ENCODE measurements around the gene WHRN. TPM values are rescaled to one million over a fixed set of nuclear protein-coding genes. Genes with fewer than 3 reads are reported as not detected.

Gene WHRN
- polyA plus RNA-seq, 4 donors: 2.7 to 12.9 (median 7.9) TPM

DNA sequence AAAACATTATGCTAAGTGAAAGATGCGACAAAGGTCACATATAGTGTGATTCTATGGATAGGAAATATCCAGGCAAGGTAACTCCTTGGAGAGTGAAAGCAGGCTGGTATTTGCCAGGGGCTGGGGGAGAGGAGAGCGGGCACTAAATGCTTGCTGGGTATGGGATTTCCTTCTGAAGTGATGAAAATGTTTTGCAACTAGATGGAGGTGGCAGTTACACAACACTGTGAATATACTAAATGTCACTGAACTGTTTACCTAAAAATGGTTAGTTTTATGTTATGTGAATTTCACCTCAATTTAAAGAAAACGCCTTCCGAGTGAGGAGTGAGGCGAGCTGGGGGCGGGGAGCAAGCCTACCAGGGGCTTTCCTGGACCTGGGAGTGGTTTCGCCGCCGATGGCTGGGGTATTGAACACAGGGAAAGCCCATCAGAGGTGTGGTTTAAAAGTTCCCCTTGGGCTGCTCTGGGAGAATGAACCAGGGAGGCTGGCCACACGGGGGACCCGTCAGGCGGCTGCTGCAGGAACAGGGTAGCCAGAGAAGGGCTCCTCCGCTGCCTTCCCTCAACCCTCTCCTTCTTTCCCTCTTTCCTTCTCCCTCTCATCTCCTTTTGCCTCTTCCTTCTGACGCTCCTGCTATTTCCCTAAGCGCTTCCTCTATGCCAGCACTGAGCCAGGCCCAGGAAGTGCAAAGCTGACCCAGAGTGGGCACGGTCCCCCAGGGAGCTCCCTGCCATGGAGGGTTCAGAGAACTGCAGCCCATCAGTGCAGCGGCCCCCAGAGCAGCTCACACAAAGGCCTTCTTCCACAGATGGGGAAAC is 122.4 kb downstream of the WHRN start:
- peak overlapping the region in 1 of 3 donors; percentile 24 for H3K4me3 ChIP-seq (ENCODE audit: low read depth in 1 of 3, low read length in 3 of 3)
- DNase-seq: no peak
- H3K4me1 ChIP-seq (ENCODE audit: control insufficient read depth in 3 of 3, insufficient read depth in 2 of 3, low read depth in 1 of 3, low read length in 2 of 3): peaks cover 0 to 29% (median 9%) of the 10 kb centered on the region in 3 donors
- peaks cover 0 to 42% (median 2%) of the 10 kb centered on the region in 3 donors for H3K36me3 ChIP-seq (ENCODE audit: control insufficient read depth in 3 of 3, insufficient read depth in 2 of 3, low read depth in 1 of 3, low read length in 3 of 3)
- H3K27ac ChIP-seq (ENCODE audit: low read depth in 1 of 3, low read length in 2 of 3): peak overlapping the region; percentile 4 to 77 (median 23)
- no peaks in the 10 kb centered on the region for H3K27me3 ChIP-seq (ENCODE audit: control insufficient read depth in 3 of 3, insufficient read depth in 3 of 3, low read length in 3 of 3)
- H3K9me3 ChIP-seq (ENCODE audit: control insufficient read depth in 2 of 2, insufficient read depth in 1 of 2, low read depth in 1 of 2, low read length in 1 of 2): no peaks in the 10 kb centered on the region
- WGBS, 3 donors: 50 to 82% (median 52%) methylated on average over 17 of the region's 17 CpGs
- no peak for FAIRE-seq

DNA sequence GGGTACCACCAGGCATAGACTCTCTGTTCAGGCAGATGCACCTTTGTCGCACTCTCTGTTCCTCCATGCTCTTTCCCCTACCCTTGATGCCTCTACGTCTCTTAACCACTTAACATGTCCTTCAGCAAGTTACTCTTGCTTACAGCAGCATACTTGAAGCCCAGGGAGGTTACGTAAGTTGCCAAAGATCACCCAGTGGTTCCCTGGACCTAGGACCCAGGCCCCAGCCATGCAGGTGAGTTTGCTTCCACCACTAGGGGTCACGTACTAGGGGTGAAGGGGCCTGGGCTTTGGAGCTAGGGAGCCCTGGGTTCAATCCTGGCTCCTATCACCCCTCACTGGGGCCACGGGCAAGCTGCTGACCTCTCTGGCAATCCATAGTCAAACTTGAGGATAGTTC is 126.4 kb downstream of the WHRN start:
- H3K4me3 ChIP-seq (ENCODE audit: low read depth in 1 of 3, low read length in 3 of 3): no peak overlapping the region
- FAIRE-seq (no peak), DNase-seq (no peak)
- H3K9me3 ChIP-seq (ENCODE audit: control insufficient read depth in 2 of 2, insufficient read depth in 1 of 2, low read depth in 1 of 2, low read length in 1 of 2): no peaks in the 10 kb centered on the region
- H3K27me3 ChIP-seq (ENCODE audit: control insufficient read depth in 3 of 3, insufficient read depth in 3 of 3, low read length in 3 of 3): no peaks in the 10 kb centered on the region
- WGBS, 3 donors: 92 to 94% (median 94%) methylated on average over 5 of the region's 5 CpGs
- no peak overlapping the region for H3K27ac ChIP-seq (ENCODE audit: low read depth in 1 of 3, low read length in 2 of 3)
- H3K36me3 ChIP-seq (ENCODE audit: control insufficient read depth in 3 of 3, insufficient read depth in 2 of 3, low read depth in 1 of 3, low read length in 3 of 3): peaks cover 8 to 61% (median 11%) of the 10 kb centered on the region in 3 donors
- H3K4me1 ChIP-seq (ENCODE audit: control insufficient read depth in 3 of 3, insufficient read depth in 2 of 3, low read depth in 1 of 3, low read length in 2 of 3): peaks cover 0 to 4% (median 3%) of the 10 kb centered on the region in 3 donors

DNA sequence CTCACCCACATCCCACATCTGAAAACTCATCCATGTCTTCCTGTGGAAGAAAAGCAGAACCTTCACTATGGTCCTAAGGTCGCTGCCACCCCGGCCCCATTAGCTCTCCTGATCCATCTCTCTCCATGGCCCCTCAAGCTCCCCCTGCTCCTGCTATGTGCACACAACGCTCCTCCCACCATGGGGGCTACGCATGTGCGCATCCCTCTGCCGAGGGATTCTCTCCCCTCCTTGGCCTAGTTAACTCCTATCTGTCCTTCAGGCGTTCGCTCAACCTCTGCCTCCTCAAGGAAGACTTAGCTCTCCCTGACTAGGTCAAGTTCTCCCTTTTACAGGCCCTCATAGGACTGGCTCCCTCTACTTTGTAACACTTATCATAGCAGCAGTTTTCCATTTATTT is 127.3 kb downstream of the WHRN start:
- Histone ChIP-seq H3K4me3 (ENCODE audit: low read depth in 1 of 3, low read length in 3 of 3) (no peak overlapping the region), H3K27ac (ENCODE audit: low read depth in 1 of 3, low read length in 2 of 3) (no peak overlapping the region), H3K36me3 (ENCODE audit: control insufficient read depth in 3 of 3, insufficient read depth in 2 of 3, low read depth in 1 of 3, low read length in 3 of 3) (peaks cover 8 to 62% (median 11%) of the 10 kb centered on the region in 3 donors), H3K4me1 (ENCODE audit: control insufficient read depth in 3 of 3, insufficient read depth in 2 of 3, low read depth in 1 of 3, low read length in 2 of 3) (peaks cover 0 to under 1% (median 0%) of the 10 kb centered on the region in 3 donors), H3K9me3 (ENCODE audit: control insufficient read depth in 2 of 2, insufficient read depth in 1 of 2, low read depth in 1 of 2, low read length in 1 of 2) (no peaks in the 10 kb centered on the region), H3K27me3 (ENCODE audit: control insufficient read depth in 3 of 3, insufficient read depth in 3 of 3, low read length in 3 of 3) (no peaks in the 10 kb centered on the region)
- 89 to 93% (median 91%) methylated on average over 8 of the region's 8 CpGs for WGBS, 3 donors
- DNase-seq: no peak
- no peak for FAIRE-seq

DNA sequence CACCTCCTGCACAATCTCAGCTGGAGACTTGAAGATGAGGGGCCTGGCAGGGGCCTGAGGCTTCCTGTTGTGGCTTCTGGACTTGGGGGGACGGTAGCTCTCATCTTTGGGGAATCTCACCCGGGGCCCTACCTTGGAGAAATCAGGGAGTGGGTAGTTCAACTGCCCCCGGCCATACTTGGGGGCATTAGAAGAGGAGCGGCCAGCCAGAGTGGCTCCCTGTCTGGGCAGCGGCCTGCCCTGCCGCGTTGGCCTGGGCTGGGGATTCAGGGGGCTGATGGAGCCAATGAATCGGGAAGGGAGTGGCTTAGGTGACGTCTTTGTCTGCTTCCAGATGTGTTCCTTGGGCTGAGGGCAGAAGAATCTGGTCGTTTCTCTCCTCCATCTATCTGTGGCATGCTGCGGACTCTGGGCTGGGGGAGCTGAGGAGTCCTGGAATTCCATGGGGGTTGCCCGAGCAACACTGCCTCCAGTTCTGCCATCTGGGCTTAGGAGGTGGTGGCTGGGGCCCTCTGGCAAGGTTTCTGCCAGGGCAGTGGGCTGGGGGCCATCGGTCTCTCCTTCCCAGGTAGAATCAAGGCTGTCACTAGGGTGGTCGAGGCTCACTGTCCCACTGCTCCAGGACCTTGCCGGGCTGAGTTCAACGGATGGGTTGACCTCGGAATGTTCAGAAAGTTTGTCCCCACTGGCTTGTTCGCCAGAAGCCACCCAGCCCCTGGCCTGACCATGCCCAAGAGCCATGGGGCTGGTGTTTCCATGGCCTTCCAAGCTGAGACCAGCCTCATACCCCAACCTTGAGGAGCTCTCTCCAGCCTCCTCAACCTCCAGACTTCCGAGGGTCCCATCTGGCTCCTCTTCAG is 128.5 kb downstream of the WHRN start:
- Histone ChIP-seq H3K27me3 (ENCODE audit: control insufficient read depth in 3 of 3, insufficient read depth in 3 of 3, low read length in 3 of 3) (no peaks in the 10 kb centered on the region), H3K4me3 (ENCODE audit: low read depth in 1 of 3, low read length in 3 of 3) (no peak overlapping the region), H3K4me1 (ENCODE audit: control insufficient read depth in 3 of 3, insufficient read depth in 2 of 3, low read depth in 1 of 3, low read length in 2 of 3) (no peaks in the 10 kb centered on the region), H3K9me3 (ENCODE audit: control insufficient read depth in 2 of 2, insufficient read depth in 1 of 2, low read depth in 1 of 2, low read length in 1 of 2) (no peaks in the 10 kb centered on the region), H3K36me3 (ENCODE audit: control insufficient read depth in 3 of 3, insufficient read depth in 2 of 3, low read depth in 1 of 3, low read length in 3 of 3) (peaks cover 8 to 61% (median 11%) of the 10 kb centered on the region in 3 donors), H3K27ac (ENCODE audit: low read depth in 1 of 3, low read length in 2 of 3) (peak overlapping the region in 2 of 3 donors; percentile 20 to 24)
- DNase-seq (no peak), FAIRE-seq (no peak)
- WGBS, 3 donors: 92 to 95% (median 94%) methylated on average over 19 of the region's 19 CpGs

DNA sequence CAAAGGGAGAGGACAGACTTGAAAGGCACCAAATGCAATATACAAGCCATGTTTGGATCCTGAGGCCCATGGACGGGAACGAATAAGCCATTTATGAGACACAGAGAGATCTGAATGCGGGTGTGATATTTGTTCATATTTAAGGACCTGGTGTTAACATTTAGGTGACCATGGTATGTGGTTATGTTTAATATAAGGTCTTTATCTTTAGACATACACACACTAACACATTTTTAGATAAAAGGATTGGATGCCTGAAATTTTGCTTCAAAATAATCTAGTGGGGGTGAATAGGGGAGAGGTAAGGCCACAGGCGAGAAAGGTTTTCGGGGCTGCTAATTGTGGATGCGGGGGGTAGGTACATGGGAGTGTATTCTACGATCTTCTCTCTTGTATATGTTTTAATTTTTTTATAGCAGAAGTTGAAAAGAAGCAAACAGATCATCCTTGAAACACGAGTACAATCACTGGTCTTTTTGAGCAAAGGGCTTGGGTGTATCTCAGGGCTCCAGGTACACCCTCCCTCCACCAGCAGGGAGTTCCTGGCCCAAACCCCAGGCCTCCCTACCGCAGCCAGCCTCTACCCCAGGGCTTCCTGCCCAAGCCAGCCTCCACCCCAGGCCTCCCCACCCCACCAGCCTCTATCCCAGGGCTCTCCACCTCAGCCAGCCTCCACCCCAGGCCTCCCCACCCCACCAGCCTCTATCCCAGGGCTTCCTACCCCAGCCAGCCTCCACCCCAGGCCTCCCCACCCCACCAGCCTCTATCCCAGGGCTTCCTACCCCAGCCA is 129.7 kb downstream of the WHRN start:
- H3K9me3 ChIP-seq (ENCODE audit: control insufficient read depth in 2 of 2, insufficient read depth in 1 of 2, low read depth in 1 of 2, low read length in 1 of 2): no peaks in the 10 kb centered on the region
- H3K27ac ChIP-seq (ENCODE audit: low read depth in 1 of 3, low read length in 2 of 3): no peak overlapping the region
- H3K36me3 ChIP-seq (ENCODE audit: control insufficient read depth in 3 of 3, insufficient read depth in 2 of 3, low read depth in 1 of 3, low read length in 3 of 3): peaks cover 8 to 64% (median 16%) of the 10 kb centered on the region in 3 donors
- no peaks in the 10 kb centered on the region for H3K27me3 ChIP-seq (ENCODE audit: control insufficient read depth in 3 of 3, insufficient read depth in 3 of 3, low read length in 3 of 3)
- H3K4me3 ChIP-seq (ENCODE audit: low read depth in 1 of 3, low read length in 3 of 3): no peak overlapping the region
- DNase-seq (no peak), FAIRE-seq (no peak)
- no peaks in the 10 kb centered on the region for H3K4me1 ChIP-seq (ENCODE audit: control insufficient read depth in 3 of 3, insufficient read depth in 2 of 3, low read depth in 1 of 3, low read length in 2 of 3)
- 71 to 84% (median 83%) methylated on average over 9 of the region's 9 CpGs for WGBS, 3 donors

- no peaks in the 10 kb centered on the region for H3K4me1 ChIP-seq (ENCODE audit: control insufficient read depth in 3 of 3, insufficient read depth in 2 of 3, low read depth in 1 of 3, low read length in 2 of 3)
- peak overlapping the region in 1 of 3 donors; percentile 23 for H3K27ac ChIP-seq (ENCODE audit: low read depth in 1 of 3, low read length in 2 of 3)
- H3K36me3 ChIP-seq (ENCODE audit: control insufficient read depth in 3 of 3, insufficient read depth in 2 of 3, low read depth in 1 of 3, low read length in 3 of 3): peaks cover 8 to 69% (median 19%) of the 10 kb centered on the region in 3 donors
- FAIRE-seq (no peak), DNase-seq (no peak)
- no peak overlapping the region for H3K4me3 ChIP-seq (ENCODE audit: low read depth in 1 of 3, low read length in 3 of 3)
- H3K9me3 ChIP-seq (ENCODE audit: control insufficient read depth in 2 of 2, insufficient read depth in 1 of 2, low read depth in 1 of 2, low read length in 1 of 2): no peaks in the 10 kb centered on the region
- no peaks in the 10 kb centered on the region for H3K27me3 ChIP-seq (ENCODE audit: control insufficient read depth in 3 of 3, insufficient read depth in 3 of 3, low read length in 3 of 3)
- WGBS, 3 donors: 71 to 86% (median 79%) methylated on average over 9 of the region's 9 CpGs
These were observed 130.3 kb downstream of the WHRN start for GRCh38 chr9:114374936-114375335.

- Histone ChIP-seq H3K4me3 (ENCODE audit: low read depth in 1 of 3, low read length in 3 of 3) (no peak overlapping the region), H3K9me3 (ENCODE audit: control insufficient read depth in 2 of 2, insufficient read depth in 1 of 2, low read depth in 1 of 2, low read length in 1 of 2) (no peaks in the 10 kb centered on the region), H3K4me1 (ENCODE audit: control insufficient read depth in 3 of 3, insufficient read depth in 2 of 3, low read depth in 1 of 3, low read length in 2 of 3) (no peaks in the 10 kb centered on the region), H3K36me3 (ENCODE audit: control insufficient read depth in 3 of 3, insufficient read depth in 2 of 3, low read depth in 1 of 3, low read length in 3 of 3) (peaks cover 8 to 65% (median 19%) of the 10 kb centered on the region in 3 donors), H3K27me3 (ENCODE audit: control insufficient read depth in 3 of 3, insufficient read depth in 3 of 3, low read length in 3 of 3) (no peaks in the 10 kb centered on the region), H3K27ac (ENCODE audit: low read depth in 1 of 3, low read length in 2 of 3) (peak overlapping the region in 2 of 3 donors; percentile 8 to 82)
- WGBS, 3 donors: 79 to 88% (median 84%) methylated on average over 16 of the region's 16 CpGs
- DNase-seq (no peak), FAIRE-seq (no peak)
These were observed 131.1 kb downstream of the WHRN start for GRCh38 chr9:114373960-114374730.
